ENCODE results near the gene GOLT1A.

Gene GOLT1A

DNA sequence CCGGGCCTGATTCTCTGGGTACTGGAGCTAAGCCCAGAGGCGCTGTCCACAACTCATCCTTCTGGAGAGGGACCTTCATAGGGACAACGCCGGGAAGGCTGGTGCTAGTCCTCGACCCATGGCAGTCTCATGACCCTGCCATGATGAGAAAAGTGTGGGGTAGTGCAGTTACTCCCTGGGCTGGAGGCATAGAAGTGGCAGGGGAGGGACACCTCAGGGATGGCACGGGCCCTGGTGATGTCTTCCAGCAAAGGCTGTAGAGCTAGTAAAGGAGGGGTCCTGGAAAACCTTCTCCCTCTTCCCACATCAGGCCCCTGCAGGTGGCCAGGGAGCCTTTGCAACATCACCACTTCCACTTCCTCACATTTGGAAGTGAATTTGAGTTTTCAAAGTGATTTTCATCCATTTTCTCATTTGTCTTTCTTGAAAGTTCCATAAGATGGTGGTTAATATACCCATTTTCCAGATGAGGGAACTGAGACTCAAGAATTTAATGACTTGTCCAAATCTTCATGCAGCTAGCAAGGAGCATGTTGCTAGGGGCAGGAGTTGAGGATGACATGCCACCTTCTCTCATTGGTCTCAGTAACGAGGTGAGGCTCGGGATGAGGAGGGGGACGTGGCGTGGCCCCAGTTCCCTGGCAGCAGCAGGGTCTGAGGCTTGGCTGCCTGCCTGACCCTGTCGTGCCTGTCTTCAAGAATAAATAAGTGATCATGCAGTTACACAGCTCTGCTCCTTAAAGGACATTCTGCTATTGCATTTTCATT, 3.3 kb upstream of the GOLT1A start:
- no peak for DNase-seq

GRCh38 chr1:204216236-204216635, 2.4 kb upstream of the GOLT1A start:
- no peak for DNase-seq

GRCh38 chr1:204212715-204213114, 1.1 kb downstream of the GOLT1A start:
- no peak for DNase-seq

DNA sequence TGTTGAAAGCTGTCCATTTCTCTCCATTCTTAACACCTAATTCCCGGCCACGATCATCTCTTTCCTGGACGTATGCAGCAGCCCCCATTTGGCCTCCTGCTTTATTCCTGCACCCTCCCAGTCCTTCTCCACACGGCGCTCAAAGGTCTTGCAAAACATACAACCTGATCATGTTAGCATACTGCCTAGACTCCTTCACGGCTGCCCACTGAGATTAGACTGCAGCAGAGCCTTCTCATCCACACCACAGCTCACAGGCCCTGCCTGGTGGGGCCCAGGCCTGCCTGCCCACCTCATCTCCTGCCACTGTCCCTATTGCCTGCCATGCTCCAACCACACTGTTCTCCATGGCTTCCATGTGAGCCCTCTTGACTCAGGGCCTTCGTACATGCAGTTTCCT, 2.7 kb downstream of the GOLT1A start:
- DNase-seq = no peak

- no peak for DNase-seq
Observed at GRCh38 chr1:204207136-204207616, 6.6 kb downstream of the GOLT1A start.

DNA sequence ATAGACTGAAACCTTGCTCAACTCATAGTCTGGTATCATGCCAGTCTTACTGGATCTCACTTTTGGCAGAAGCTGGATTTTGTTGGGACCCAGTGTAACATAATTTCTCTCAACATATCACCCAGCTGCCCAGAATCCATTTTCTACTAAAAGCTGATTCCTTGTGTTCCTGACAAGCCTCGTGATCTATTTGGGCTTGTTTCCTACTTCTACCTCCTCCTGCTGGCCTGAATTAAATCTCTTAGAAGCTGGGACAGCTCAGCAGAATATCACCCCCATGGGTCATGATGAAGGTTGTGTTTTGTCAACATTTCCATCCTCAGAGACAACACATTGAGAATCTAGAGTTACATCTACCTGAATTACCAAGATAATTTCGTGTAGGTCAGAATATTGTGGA, 7.7 kb downstream of the GOLT1A start:
- DNase-seq = no peak

GRCh38 chr1:204205486-204205885, 8.3 kb downstream of the GOLT1A start:
- no peak for DNase-seq

DNA sequence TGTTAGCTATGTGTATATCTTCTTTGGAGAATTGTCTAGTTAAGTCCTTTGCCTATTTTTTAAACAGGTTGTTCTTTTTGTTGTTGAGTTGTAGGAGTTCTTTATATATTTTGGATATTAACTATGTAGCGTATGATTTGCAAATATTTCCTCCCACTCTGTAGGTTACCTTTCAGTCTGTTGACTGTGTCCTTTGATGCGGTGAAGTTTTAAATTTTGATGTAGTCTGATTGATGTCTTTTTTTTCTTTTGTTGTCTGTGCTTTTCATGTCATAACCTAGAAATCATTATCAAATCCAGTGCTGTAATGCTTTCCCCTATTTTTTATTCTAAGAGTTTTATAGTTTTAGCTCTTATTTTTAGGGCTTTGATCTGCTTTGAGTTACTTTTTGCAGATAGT, 8.8 kb downstream of the GOLT1A start:
- no peak for DNase-seq

- DNase-seq = no peak
Observed at GRCh38 chr1:204203206-204203767, 10.5 kb downstream of the GOLT1A start.

DNA sequence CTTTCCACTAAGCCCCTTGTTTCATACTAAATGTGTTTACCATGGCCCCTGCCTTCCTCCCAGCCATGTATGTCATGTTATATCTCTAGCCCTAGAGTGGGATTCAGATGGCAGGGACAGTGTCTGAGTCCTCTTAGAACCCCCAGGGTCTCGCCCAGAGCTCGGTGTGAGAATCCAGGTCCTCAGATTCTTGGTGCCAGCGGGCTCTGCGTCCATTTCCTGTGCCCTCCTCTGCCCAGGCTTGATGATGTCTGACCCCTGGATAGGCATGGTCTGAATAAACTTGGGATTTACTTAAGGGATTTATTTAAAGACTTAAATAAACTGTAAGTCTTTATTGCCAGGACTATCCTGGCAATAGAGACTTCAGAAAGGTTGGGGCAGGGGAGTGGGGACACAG, 11.3 kb downstream of the GOLT1A start:
- no peak for DNase-seq

- DNase-seq = no peak
Observed at GRCh38 chr1:204201348-204202040, 12.3 kb downstream of the GOLT1A start.

GRCh38 chr1:204199579-204199978, 14.2 kb downstream of the GOLT1A start:
- no peak for DNase-seq

GRCh38 chr1:204198348-204199340, 15.1 kb downstream of the GOLT1A start:
- no peak for DNase-seq

GRCh38 chr1:204197068-204197467, 16.7 kb downstream of the GOLT1A start:
- DNase-seq = no peak

DNA sequence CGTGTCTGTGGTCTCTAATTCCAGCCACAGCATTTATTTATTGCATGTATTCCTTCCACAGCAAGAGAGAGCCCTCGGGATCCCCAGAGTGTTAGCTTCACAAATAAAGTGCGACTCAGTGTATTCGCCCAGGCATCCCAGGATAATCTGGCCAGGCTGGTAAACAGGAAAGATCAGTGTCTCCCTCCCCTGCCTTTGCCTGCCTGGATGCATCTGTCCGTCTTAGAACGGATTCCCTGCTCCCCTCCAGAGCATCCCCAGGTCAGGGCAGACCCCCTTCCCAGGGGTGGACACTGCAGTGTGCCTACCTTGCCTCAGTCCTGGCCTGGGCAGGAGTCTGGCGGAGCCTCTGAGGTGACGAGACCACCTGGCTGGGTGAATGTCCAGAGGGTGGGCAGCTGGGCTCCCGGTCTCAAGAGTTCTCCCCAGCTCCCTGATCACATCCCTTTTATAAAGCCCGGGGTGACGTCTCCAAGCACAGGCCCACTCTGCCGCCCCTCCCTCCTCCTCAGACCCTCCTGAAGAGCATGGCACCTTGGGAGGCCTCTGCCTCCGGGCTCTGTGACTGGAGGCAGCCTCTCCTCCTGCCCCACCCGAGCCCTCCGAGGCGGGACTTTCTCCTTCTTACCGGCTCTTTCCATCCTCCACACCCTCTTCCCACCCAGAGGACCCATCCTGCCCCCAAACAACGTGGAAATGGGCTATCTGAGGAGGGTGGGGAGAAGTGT, 17.6 kb downstream of the GOLT1A start, which contains the start of gene KISS1:
TSS of gene KISS1 (minus strand) at position 424 of the 728 bp plus-strand sequence. CDS start 3,615 bp downstream, outside the sequence.
- DNase-seq = no peak

- no peak for DNase-seq
Observed at GRCh38 chr1:204194771-204195170, 19.0 kb downstream of the GOLT1A start.

- no peak for DNase-seq
Observed at GRCh38 chr1:204194080-204194479, 19.7 kb downstream of the GOLT1A start.

GRCh38 chr1:204192589-204193352, 21.0 kb downstream of the GOLT1A start:
- DNase-seq = no peak

DNA sequence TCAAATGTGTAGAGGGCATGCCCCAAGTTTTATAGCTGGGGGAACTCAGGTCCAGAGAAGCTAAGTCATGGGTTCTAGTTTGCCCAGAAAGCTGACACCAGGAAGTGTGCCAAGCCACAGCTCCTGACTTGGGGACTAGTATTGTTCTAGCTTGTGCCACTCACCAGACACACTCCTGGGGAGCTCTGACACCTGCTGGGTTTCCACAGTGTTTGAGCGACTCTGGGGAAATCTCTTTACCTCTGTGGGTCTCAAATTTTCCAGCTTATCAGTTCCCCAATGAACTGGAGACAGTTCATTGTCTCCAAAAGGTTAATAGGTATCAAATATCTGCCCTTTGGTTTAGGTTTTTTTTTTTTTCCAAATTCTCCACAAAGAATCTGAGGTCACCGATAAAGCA, 21.7 kb downstream of the GOLT1A start:
- DNase-seq = no peak

GRCh38 chr1:204191456-204191855, 22.3 kb downstream of the GOLT1A start:
- DNase-seq = no peak
